ENCODE results near the gene TRIM67. TPM values are rescaled to one million over a fixed set of nuclear protein-coding genes. Genes with fewer than 3 reads are reported as not detected.

Gene TRIM67
- total RNA-seq, 1 experiment from 2014 or later = not detected

DNA sequence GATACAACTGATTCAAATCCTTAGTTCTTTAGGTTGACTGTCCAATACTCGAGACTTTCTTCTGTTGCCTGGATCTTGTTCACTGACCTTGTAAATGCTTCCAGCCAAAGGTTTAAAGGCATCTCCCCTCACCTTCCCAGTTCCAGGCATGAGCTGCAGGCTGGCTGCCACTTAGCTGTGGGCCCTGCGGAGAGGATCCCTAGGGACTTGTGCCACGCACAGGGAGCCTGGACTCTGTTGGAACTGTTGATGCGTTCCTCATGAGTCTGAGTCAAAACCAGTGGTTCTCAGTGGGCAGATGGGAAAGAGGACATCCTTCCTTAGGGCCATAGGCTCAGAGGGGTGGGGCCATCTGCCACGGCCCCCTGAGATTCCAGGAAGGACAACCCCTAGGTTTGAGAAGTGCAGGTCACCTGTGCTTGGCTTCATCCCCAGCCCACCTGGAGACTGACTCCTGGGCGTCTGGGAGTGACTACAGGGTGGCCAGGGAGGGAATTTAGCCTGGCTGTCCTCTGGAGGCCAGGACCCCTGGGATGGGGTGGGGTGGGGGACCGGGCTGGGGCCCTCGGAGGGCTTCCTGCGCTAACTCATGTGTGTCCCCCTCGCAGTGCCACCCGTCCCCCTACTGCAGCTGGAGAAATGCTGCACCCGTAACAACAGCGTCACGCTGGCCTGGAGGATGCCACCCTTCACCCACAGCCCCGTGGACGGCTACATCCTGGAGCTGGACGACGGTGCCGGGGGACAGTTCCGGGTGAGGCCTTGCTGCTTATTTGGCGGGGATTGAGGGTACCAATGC lies 41.6 kb downstream of the TRIM67 start:
- Histone ChIP-seq H3K9ac (ENCODE audit: low read length) (no peak overlapping the region), H4K20me1 (ENCODE audit: low read length) (no peaks in the 10 kb centered on the region), H3K79me2 (ENCODE audit: low read length) (no peaks in the 10 kb centered on the region), H2AFZ (ENCODE audit: low read length) (no peak overlapping the region), H3K4me3 (ENCODE audit: low read length) (no peak overlapping the region), H3K9me2 (replicated peaks; ENCODE audit: low read length) (no peaks in the 10 kb centered on the region), H3K36me3 (ENCODE audit: low read depth, low read length) (no peaks in the 10 kb centered on the region), H3K27ac (ENCODE audit: low read length) (no peak overlapping the region), H3K9me3 (ENCODE audit: low read length) (no peaks in the 10 kb centered on the region), H3K27me3 (ENCODE audit: low read length) (peaks cover 71% of the 10 kb centered on the region), H3F3A (ENCODE audit: low read length, unreplicated experiment) (no peaks in the 10 kb centered on the region), H3K4me2 (ENCODE audit: low read length) (no peak overlapping the region), H3K4me1 (ENCODE audit: insufficient read depth, low read length) (no peaks in the 10 kb centered on the region)
- CTCF ChIA-PET = no interaction called here
- no TSS peak for BruUV-seq (replicated peaks)
- no peak for DNase-seq
- no peak for ATAC-seq
- TF ChIP-seq EZH2phosphoT487 (IDR thresholded peaks at IDR 0.05; ENCODE audit: borderline replicate concordance, low read length) (no peak), CTCF (conservative IDR thresholded peaks at IDR 0.05; ENCODE audit: low read depth, low read length) (no peak), EZH2 (IDR thresholded peaks at IDR 0.05; ENCODE audit: low read length, unreplicated experiment) (no peak)
- intact Hi-C loops (cut with micrococcal nuclease) = no loop called here
- POLR2A ChIA-PET (ENCODE audit: unreplicated experiment) = no interaction called here

DNA sequence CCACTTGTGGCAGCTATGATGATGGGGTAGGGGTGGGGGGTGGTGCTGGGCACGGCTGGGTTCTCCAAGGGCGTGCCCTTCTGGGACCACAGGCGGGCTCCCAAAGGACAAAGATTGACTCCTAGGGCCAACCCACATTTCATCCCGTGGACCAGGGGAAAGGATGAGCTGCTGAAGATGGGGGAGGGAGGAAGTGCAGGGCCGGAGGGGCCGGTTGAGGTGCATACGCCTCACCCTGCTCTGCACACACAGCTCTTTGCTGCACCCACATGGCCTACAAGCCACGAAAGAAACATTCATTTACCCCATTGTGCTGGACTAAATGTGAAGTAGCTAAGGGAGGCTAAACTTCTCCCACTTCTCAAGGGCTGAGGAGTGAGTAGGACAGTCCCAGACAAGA lies 45.0 kb downstream of the TRIM67 start:
- TF ChIP-seq CTCF (conservative IDR thresholded peaks at IDR 0.05; ENCODE audit: low read depth, low read length) (0 out of 2 replicates have a peak, but pooled peaks have one; percentile 10), EZH2 (IDR thresholded peaks at IDR 0.05; ENCODE audit: low read length, unreplicated experiment) (no peak)
- H3K79me2 ChIP-seq (ENCODE audit: low read length) = no peaks in the 10 kb centered on the region
- H3K9ac ChIP-seq (ENCODE audit: low read length) = no peak overlapping the region
- H2AFZ ChIP-seq (ENCODE audit: low read length) = no peak overlapping the region
- H3K9me3 ChIP-seq (ENCODE audit: low read length) = no peaks in the 10 kb centered on the region
- BruUV-seq (replicated peaks) = no TSS peak
- ChIA-PET CTCF (interaction anchor here (0.6 kb wide), 2 partner anchors 192 to 306 kb away, joined by 5 read pairs; no protein-coding TSS in a partner anchor), POLR2A (ENCODE audit: unreplicated experiment) (no interaction called here)
- H3K4me2 ChIP-seq (ENCODE audit: low read length) = no peak overlapping the region
- H3K4me3 ChIP-seq (ENCODE audit: low read length) = no peak overlapping the region
- no peaks in the 10 kb centered on the region for H3K36me3 ChIP-seq (ENCODE audit: low read depth, low read length)
- no peaks in the 10 kb centered on the region for H3K9me2 ChIP-seq (replicated peaks; ENCODE audit: low read length)
- 0 out of 2 replicates have a peak, but pooled peaks cover 5% of the 10 kb centered on the region for H3K4me1 ChIP-seq (ENCODE audit: insufficient read depth, low read length)
- H3K27me3 ChIP-seq (ENCODE audit: low read length) = peaks cover 41% of the 10 kb centered on the region
- no peak for ATAC-seq
- intact Hi-C loops (cut with micrococcal nuclease) = no loop called here
- H3K27ac ChIP-seq (ENCODE audit: low read length) = no peak overlapping the region
- H4K20me1 ChIP-seq (ENCODE audit: low read length) = no peaks in the 10 kb centered on the region
- H3F3A ChIP-seq (ENCODE audit: low read length, unreplicated experiment) = no peaks in the 10 kb centered on the region
- DNase-seq = no peak

DNA sequence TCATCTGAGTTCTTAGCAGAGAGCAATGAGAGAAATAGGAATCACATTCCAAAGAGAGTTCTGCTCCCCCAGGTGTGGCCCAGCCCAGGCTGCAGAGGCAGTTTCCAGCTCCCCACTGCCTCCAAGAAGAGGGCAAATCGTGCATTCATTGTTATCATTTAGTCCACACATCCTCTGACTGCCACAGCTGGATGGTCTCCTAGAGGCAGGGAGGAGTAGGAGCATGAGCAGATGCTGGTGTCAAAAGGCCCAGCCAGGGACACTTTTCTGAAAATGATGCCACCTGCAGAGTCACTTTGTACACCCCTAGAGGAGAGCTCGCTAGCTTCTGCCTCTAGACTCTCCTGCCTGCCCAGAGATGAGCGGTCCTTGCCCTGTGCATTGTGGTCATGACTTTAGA lies 45.6 kb downstream of the TRIM67 start:
- Histone ChIP-seq H4K20me1 (ENCODE audit: low read length) (no peaks in the 10 kb centered on the region), H3K9me3 (ENCODE audit: low read length) (no peaks in the 10 kb centered on the region), H3K4me2 (ENCODE audit: low read length) (no peak overlapping the region), H3F3A (ENCODE audit: low read length, unreplicated experiment) (no peaks in the 10 kb centered on the region), H3K36me3 (ENCODE audit: low read depth, low read length) (no peaks in the 10 kb centered on the region), H3K9me2 (replicated peaks; ENCODE audit: low read length) (no peaks in the 10 kb centered on the region), H3K4me1 (ENCODE audit: insufficient read depth, low read length) (0 out of 2 replicates have a peak, but pooled peaks cover 6% of the 10 kb centered on the region), H2AFZ (ENCODE audit: low read length) (no peak overlapping the region), H3K4me3 (ENCODE audit: low read length) (no peak overlapping the region), H3K27ac (ENCODE audit: low read length) (no peak overlapping the region), H3K79me2 (ENCODE audit: low read length) (no peaks in the 10 kb centered on the region), H3K27me3 (ENCODE audit: low read length) (peaks cover 35% of the 10 kb centered on the region), H3K9ac (ENCODE audit: low read length) (no peak overlapping the region)
- DNase-seq (no peak), ATAC-seq (no peak)
- BruUV-seq (replicated peaks) = no TSS peak
- ChIA-PET POLR2A (ENCODE audit: unreplicated experiment) (no interaction called here), CTCF (interaction anchor here (0.6 kb wide), 1 partner anchor 192 kb away, joined by 5 read pairs; no protein-coding TSS in a partner anchor)
- TF ChIP-seq EZH2 (IDR thresholded peaks at IDR 0.05; ENCODE audit: low read length, unreplicated experiment) (no peak), CTCF (conservative IDR thresholded peaks at IDR 0.05; ENCODE audit: low read depth, low read length) (no peak), EZH2phosphoT487 (IDR thresholded peaks at IDR 0.05; ENCODE audit: borderline replicate concordance, low read length) (no peak)
- intact Hi-C loops (cut with micrococcal nuclease) = no loop called here
